GM19351 (cell line): ENCODE measurements around the gene ZBTB6.
A peak's percentile ranks its signal among the peaks of the same experiment; 100 is the strongest.

ENCODE experiments used
- ATAC-seq: cut with Tn5 transposase; IDR thresholded peaks from one replicate; pipeline ENCODE4 v1.9.1; 2021; ENCODE audit warnings: mild to moderate bottlenecking, moderate library complexity; ENCODE audit not compliant: unreplicated experiment

The ZBTB6 gene

GRCh38 chr9:122912964-122913673, at the start of gene ZBTB6:
Gene ZBTB6 (minus strand): TSS chr9:122913323. CDS start chr9:122912072, 1,251 bp downstream.
- peak; percentile 98 for ATAC-seq

- ATAC-seq = no peak
Observed at GRCh38 chr9:122961139-122961538, 48.0 kb upstream of the ZBTB6 start.

GRCh38 chr9:122955961-122956360, 42.8 kb upstream of the ZBTB6 start:
- ATAC-seq = no peak

- no peak for ATAC-seq
Observed at GRCh38 chr9:122954253-122954691, 41.1 kb upstream of the ZBTB6 start.

GRCh38 chr9:122951056-122951455, 37.9 kb upstream of the ZBTB6 start:
- ATAC-seq = no peak

GRCh38 chr9:122950263-122950662, 37.1 kb upstream of the ZBTB6 start:
- no peak for ATAC-seq

GRCh38 chr9:122949696-122950095, 36.6 kb upstream of the ZBTB6 start:
- no peak for ATAC-seq

- no peak for ATAC-seq
Observed at GRCh38 chr9:122948313-122948712, 35.2 kb upstream of the ZBTB6 start.

GRCh38 chr9:122946461-122947005, 33.4 kb upstream of the ZBTB6 start:
- ATAC-seq = no peak

GRCh38 chr9:122944960-122945888, 32.1 kb upstream of the ZBTB6 start:
- ATAC-seq = no peak

- no peak for ATAC-seq
Observed at GRCh38 chr9:122941582-122942234, 28.6 kb upstream of the ZBTB6 start.

- peak; percentile 97 for ATAC-seq
Observed at GRCh38 chr9:122940749-122941581, 27.8 kb upstream of the ZBTB6 start, which contains the start of gene RABGAP1. Gene RABGAP1 (plus strand): TSS chr9:122941020. CDS start chr9:122957060, 16,040 bp downstream.

GRCh38 chr9:122940454-122940748, 27.3 kb upstream of the ZBTB6 start:
- ATAC-seq = no peak

- no peak for ATAC-seq
Observed at GRCh38 chr9:122939601-122940000, 26.5 kb upstream of the ZBTB6 start.

- no peak for ATAC-seq
Observed at GRCh38 chr9:122936883-122937282, 23.8 kb upstream of the ZBTB6 start.

GRCh38 chr9:122936464-122936863, 23.3 kb upstream of the ZBTB6 start:
- no peak for ATAC-seq

GRCh38 chr9:122931226-122932121, 18.4 kb upstream of the ZBTB6 start, which contains the start of gene ZBTB26:
Gene ZBTB26 (minus strand): TSS chr9:122931512. CDS start chr9:122919934, 11,578 bp downstream.
- peak; percentile 94 for ATAC-seq

GRCh38 chr9:122930541-122931225, 17.6 kb upstream of the ZBTB6 start:
- no peak for ATAC-seq
